ENCODE data around the gene DHRS2. TPM values are rescaled to one million over a fixed set of nuclear protein-coding genes. Genes with fewer than 3 reads are reported as not detected.

Gene DHRS2
- total RNA-seq, 4 donors from 2014 or later: not detected

DNA sequence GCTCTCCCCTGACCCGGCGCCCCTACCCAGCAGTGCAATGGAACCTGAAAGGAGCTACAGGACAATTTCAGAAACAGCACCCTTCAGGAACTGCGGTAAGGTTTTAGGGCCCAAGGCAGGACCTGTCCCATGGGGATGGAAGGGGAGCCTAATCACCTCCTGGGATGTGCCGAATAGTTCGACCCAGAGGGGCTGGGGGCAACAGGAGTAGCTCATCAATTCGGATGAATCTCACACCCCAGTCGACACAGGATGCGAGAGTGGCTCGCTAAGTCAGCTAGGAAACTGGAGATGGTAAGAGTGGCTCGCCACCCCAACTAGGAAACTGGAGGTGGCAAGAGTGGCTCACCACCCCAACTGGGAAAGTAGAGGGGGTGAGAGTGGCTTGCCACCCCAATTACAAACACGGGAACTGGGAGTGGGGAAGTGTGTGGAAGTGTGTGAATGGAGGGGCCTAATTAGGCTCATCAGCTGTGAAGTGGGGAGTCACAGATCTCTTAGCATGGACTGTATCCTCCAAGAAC, 57.1 kb downstream of the DHRS2 start:
- Histone ChIP-seq H3K27ac (no peak overlapping the region), H3K27me3 (peaks cover 6% of the 10 kb centered on the region), H3K36me3 (no peaks in the 10 kb centered on the region), H3K4me3 (no peak overlapping the region), H3K9me3 (no peaks in the 10 kb centered on the region), H3K4me1 (peaks cover 6 to 20% (median 9%) of the 10 kb centered on the region in 4 donors)
- no peak for TF ChIP-seq POLR2AphosphoS5 (IDR thresholded peaks at IDR 0.05)
- TF ChIP-seq POLR2A (IDR thresholded peaks at IDR 0.05): no peak
- TF ChIP-seq, protein P1, sequence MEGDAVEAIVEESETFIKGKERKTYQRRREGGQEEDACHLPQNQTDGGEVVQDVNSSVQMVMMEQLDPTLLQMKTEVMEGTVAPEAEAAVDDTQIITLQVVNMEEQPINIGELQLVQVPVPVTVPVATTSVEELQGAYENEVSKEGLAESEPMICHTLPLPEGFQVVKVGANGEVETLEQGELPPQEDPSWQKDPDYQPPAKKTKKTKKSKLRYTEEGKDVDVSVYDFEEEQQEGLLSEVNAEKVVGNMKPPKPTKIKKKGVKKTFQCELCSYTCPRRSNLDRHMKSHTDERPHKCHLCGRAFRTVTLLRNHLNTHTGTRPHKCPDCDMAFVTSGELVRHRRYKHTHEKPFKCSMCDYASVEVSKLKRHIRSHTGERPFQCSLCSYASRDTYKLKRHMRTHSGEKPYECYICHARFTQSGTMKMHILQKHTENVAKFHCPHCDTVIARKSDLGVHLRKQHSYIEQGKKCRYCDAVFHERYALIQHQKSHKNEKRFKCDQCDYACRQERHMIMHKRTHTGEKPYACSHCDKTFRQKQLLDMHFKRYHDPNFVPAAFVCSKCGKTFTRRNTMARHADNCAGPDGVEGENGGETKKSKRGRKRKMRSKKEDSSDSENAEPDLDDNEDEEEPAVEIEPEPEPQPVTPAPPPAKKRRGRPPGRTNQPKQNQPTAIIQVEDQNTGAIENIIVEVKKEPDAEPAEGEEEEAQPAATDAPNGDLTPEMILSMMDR (IDR thresholded peaks at IDR 0.05): no peak
- TF ChIP-seq EP300 (IDR thresholded peaks at IDR 0.05; ENCODE audit: low read depth): no peak
- WGBS, 2 donors (ENCODE audit: low coverage in 1 of 2): 88% methylated on average over 11 of the region's 11 CpGs; no CpG with 5 or more reads in 1 of the 2 donors
- in situ Hi-C loops (cut with MboI; ENCODE audit: low pct_ligation_motif_present in 1 of 4, low pct_unique_long_range_greater_than_20kb in 1 of 4, low sequenced_read_pairs in 3 of 4): no loop called here
- no peak for DNase-seq
- intact Hi-C loops (cut with DNase I; ENCODE audit: low total_unique reads): no loop called here

DNA sequence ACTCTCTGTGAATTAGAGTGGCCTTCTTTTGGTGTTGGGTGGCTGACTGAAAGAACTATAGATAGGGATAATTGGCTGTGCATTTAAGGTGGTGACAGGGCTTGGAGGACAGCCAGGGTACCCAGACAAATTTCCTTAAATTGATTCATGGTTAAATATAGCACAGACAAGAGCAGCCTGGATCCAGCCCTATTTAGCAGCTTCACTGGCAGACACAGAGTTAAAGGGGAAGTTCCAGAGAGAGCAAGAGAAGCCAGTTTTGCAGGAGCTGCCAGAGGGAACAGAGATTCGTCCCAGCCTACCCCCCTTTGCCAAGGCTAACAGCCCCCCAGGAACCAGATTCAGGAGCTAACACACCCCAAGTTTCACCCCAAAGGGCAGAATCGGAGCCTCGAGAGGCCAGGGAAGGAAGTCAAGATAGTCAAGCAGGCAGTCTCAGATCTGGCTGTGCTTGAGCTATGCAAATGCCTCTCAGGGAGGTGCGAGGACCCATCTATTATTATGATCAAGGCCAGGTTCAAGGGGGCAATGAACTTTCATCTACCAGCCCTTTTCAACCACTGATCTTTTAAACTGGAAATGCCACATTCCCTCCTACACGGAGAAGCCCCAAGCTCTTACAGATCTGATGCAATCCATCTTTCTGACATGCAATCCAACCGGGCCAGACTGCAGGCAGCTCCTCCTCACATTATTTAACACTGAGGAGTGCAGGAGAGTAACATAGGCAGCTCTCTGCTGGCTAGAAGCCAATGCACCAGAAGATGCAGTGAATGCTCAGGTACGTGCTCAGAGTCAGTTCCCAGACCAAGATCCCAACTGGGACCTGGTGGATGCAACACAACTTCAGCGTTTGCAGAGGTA, 58.2 kb downstream of the DHRS2 start:
- intact Hi-C loops (cut with DNase I; ENCODE audit: low total_unique reads): no loop called here
- TF ChIP-seq EP300 (IDR thresholded peaks at IDR 0.05; ENCODE audit: low read depth) (no peak), POLR2AphosphoS5 (IDR thresholded peaks at IDR 0.05) (no peak), POLR2A (IDR thresholded peaks at IDR 0.05) (no peak)
- TF ChIP-seq, protein P1 (IDR thresholded peaks at IDR 0.05): no peak
- DNase-seq: no peak
- WGBS, 2 donors (ENCODE audit: low coverage in 1 of 2): 17 to 26% methylated on average over 3 to 8 of the region's 8 CpGs
- in situ Hi-C loops (cut with MboI; ENCODE audit: low pct_ligation_motif_present in 1 of 4, low pct_unique_long_range_greater_than_20kb in 1 of 4, low sequenced_read_pairs in 3 of 4): no loop called here
- peaks cover 6 to 20% (median 9%) of the 10 kb centered on the region in 4 donors for H3K4me1 ChIP-seq
- no peak overlapping the region for H3K27ac ChIP-seq
- no peaks in the 10 kb centered on the region for H3K36me3 ChIP-seq
- no peaks in the 10 kb centered on the region for H3K9me3 ChIP-seq
- no peak overlapping the region for H3K4me3 ChIP-seq
- peaks cover 6% of the 10 kb centered on the region for H3K27me3 ChIP-seq

Other genes starting within 250 kb of the DHRS2 start
- gene MYH6, start 228.1 kb upstream of the DHRS2 start, total RNA-seq: 1 to 10 TPM in 1 of 4 donors, under 1 TPM in 1, not detected in 2; 0.16 to 1.5 TPM
- gene MYH7, start 200.7 kb upstream of the DHRS2 start, total RNA-seq: 1 to 10 TPM in 1 of 4 donors, under 1 TPM in 1, not detected in 2; 0.64 to 2.9 TPM
- gene NGDN, start 166.7 kb upstream of the DHRS2 start, total RNA-seq: 10 to 100 TPM in 3 of 4 donors, 1 to 10 TPM in 1; 8.8 to 31.5 (median 20.8) TPM
- gene ZFHX2, start 84.6 kb upstream of the DHRS2 start, total RNA-seq: 1 to 10 TPM in 1 of 4 donors, under 1 TPM in 3; 0.20 to 1.1 (median 0.68) TPM
- 10 to 100 TPM in 3 of 4 donors, 1 to 10 TPM in 1; 6.8 to 34.0 (median 26.0) TPM for gene THTPA, start 80.1 kb upstream of the DHRS2 start, total RNA-seq
- gene AP1G2, start 68.6 kb upstream of the DHRS2 start, total RNA-seq: 100 to 1,000 TPM; 163 to 508 (median 237) TPM
- gene JPH4, start 57.6 kb upstream of the DHRS2 start, total RNA-seq: under 1 TPM in 2 of 4 donors, not detected in 2; 0.27 to 0.48 TPM